Activated CD4-positive, alpha-beta T cell treated with anti-CD3 and anti-CD28 coated beads, Interleukin-2, Interleukin-6, amounts not matched to agents 100 ng/mL and 50 ng/mL, durations not matched to agents 16 hours and 8 hours (primary cell): ENCODE results near the gene POLA2.

Experiments used
- DNase-seq: peaks from one replicate; pipeline ENCODE4 v3.0.0-alpha.2; 2020

POLA2 gene

DNA sequence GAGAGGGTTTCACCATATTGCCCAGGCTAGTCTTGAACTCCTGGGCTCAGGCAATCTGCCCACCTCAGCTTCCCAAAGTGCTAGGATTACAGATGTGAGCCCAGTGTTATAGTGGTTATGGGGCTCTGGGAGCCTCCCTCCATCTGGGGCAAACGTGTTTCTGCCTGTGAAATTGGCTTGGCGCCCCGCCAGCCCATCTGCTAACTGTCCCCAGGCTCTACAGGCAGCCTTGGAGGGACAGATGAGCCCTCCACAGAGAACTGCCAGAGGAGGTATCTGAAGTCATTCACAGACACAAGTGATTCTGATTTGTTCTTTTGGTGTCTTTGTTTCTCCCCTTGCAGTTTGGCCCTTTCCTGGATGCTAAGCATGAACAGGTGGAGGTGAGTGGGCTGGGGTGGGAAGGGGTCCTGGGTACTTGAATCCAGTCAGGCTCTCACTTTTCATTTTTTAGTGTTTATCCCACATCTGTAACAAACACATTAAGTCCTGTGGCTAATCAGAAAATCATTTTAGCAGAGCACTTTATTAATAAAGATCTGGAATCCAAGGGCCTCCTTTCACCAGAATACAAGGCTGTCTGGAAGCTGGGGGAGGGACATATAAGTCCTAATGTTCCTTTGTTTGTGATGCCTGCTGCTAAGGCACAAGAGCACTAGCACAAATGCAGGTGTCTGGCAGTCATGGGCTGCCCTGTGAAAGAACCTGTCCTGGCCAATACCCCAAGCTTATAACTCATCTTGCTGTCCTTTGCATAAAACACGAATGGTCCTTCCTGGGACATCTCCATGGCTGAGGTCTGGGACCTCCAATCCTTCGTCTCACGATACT lies 27.2 kb downstream of the POLA2 start:
- DNase-seq: no peak

DNA sequence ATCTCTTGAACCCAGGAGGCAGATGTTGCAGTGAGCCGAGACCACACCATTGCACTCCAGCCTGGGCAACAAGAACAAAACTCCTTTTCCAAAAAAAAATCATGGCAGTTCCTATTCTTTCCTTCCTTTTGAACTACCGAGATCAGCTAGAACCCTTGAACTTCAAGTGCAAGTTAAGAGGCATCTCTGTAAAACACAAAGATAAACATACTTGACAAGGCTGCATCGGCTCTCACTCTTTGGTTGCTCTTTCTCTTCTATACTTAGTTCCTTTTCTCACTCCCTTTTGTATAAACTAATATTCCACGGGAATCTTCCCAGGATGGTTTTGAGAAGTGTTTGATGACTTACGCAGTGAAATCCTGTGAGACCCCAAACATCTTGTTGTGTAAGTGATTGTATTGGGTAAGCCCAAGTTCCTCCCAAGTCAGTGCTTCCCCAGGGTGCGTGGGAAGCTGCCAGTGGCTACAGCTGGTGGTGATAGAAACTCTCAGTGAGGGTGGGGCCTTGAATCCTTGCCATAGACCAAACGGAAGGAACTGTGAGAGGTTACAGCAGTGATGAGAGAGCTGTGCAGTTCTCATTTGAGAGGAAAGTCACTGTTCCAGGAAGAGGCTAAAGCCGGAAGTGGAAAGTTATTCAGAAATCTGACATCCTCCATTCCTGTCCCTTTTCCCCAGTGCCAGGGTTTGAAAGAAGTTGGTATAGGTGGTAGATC lies 28.8 kb downstream of the POLA2 start:
- no peak for DNase-seq

DNA sequence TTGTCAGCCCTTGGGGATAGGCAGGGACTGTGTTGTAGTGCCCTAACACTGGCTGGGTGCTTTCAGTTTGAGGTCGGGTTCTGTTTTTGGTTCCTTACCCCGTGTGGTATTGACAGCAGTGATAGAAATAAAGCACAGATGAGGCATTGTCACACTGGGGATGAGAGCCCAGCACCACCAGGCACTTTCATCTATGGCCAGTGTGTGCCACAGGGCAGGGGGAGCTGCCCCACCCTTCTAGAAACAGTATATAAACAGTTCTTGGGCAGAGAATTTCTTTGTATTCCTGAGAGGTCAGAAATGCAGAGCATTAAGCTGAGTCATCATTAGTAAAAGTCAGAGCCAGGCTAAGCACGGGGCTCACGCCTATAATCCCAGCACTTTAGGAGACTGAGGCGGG lies 29.9 kb downstream of the POLA2 start:
- DNase-seq: no peak

DNA sequence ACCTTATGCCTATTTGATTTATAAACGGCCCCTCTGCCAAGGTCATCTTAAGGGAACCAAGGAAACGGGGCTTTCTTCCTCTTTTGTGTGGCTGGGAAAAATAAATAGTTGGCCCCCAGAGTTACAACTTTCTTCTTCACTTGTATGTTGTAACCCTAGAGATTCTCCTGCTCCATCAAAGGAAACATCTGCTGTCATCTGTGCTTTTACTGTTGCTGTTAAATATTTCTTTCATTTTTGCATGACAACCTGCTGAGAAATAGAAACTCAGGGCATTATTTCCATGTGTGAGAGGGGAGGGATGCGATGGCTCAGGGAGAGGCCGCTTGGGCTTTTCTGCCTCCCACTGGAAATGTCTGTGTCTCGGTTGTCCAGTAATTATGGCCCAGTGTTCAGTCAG lies 31.1 kb downstream of the POLA2 start:
- DNase-seq: no peak

DNA sequence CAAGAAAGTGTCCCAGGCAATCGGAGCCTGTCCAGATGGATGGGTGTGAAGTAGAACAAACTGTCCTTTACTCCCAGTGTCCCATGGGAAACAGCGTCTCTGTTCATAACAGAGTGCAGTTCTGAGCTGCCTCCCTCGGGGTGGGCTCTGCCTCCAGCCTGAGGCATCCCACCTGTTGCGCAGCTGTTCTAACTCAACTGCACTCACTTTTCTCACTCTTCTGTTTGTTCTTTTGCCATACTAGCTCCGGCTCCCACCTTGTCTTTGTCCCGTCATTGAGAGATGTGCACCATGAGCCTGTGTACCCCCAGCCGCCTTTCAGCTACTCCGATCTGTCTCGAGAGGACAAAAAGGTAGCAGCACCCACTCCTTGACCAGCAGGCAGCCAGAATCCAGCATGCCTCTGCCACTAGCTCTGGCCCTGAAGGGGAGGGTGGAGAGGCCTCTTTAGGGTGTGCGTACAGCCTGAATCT lies 32.2 kb downstream of the POLA2 start:
- no peak for DNase-seq

DNA sequence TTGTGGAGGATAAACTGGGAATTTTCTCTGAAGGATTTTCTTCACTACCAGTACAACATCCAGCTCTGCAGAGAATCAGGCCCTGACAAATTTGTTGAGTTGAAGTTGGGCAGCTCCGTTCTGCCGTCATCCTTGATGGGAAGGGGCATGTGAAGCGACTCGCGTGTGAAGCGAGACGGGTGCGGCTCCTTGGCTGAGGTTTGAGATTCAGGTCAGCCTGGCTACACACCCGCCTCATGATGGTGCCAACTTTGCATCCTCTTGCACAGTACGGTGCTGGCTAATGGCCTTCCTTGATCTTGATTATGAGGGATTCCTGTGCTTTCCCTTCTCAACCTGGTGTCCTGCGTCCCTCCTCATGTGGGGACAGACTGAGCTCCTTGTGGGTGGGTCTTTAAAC lies 33.2 kb downstream of the POLA2 start:
- no peak for DNase-seq

DNA sequence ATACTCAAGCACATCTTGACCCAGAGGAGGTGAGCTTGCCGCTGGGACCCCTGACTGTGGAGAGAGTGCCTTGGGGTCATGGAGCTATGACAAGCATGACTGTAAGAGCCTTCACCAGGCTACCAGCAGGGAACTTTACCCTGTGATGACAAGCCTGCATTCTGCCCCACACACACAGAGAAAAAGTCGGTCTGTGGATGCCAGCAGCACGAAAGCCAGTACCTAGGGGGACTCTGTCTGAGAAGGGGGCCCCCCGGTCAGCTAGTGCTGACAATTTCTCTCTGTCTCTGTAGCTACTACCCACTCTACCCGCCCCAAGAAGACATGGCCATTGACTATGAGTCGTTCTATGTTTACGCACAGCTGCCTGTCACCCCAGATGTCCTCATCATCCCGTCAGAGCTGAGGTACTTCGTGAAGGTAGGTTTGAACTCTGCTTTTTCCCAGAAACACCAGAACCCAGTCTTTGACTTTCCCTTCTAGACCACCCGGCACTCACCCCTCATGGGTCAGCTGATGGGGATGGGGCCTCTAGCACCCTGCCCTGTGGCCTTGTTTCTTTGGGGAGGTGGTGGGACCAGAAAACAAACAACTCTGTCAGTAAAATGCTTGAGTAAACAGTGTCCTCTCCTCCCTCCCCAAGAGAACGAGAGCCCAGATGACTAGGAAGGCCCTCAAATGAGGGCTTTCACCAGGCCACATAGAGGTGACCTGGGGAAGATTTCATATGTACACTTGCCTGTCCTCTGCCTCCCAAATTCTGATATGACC lies 34.0 kb downstream of the POLA2 start:
- DNase-seq: no peak

DNA sequence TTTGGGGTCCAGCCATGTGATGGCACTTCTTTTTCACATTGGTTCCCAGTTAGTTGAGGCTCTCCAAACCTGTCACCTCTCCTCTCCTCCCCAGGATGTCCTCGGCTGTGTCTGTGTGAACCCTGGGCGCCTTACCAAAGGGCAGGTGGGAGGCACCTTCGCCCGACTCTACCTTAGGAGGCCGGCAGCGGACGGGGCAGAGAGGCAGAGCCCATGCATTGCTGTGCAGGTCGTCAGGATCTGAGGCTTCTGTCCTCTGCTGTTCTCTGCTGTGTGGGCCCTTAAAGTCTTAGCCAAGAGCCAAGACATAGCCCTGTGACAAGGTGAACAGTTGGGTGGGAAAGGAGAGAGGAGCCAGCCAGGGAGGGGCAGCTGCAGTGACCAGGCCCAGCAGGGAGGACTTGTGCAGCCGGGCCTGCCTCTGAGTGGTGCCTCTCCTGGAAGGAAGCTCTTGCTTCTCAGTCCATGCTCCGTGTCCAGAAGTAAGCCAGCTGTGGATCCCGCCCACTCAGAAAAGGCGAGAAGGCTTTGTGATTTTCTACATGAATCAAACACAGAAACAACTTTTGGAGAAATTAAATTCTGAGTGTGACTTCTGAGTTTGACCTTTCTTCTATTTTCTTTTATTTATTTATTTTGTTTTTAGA lies 35.4 kb downstream of the POLA2 start:
- no peak for DNase-seq

DNA sequence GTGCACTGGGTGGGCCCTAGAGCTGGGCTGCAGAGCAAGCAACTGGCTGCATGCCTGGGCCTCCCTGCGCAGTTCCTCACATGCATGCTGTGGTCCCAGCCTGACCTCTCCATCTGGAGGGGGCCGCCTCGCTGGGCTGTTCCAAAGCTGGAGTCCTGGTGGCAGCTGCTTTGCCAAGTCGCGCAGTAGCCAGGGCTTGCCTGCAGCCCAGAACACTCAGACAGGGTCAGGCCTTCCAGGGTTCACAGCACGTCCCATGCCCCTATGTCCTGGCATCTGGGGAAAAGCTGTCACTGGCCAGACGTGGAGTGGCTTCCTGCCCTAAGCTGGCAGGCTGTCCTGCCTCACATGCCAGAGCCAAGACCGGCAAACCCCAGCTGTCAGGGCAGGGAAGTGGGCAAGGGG lies 36.4 kb downstream of the POLA2 start:
- DNase-seq: no peak

DNA sequence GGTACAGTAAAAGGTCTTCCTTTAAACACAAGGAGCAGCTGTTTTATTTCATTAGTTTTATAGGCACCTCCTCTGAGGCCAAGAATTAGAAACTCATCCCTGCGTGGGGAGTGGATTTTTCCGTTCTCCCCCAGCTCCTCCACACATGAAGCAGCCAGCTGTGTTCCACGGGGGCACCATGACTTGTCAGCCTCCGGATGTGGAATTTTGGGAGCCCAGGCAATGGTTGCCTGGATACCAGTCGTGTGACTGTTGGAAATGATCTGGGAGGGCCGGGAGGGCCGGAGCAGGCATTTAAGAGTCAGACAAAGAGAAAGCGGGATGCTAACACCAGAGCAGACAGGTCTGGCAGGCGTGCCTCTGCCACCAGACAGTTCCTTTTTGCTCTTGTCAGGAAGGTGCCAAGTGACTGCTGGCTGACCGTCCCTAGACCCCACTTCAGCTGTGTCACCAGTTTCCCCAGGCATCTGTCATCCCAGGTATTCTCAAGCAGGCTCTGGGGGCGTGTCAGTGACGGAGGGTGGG lies 37.0 kb downstream of the POLA2 start:
- no peak for DNase-seq

DNA sequence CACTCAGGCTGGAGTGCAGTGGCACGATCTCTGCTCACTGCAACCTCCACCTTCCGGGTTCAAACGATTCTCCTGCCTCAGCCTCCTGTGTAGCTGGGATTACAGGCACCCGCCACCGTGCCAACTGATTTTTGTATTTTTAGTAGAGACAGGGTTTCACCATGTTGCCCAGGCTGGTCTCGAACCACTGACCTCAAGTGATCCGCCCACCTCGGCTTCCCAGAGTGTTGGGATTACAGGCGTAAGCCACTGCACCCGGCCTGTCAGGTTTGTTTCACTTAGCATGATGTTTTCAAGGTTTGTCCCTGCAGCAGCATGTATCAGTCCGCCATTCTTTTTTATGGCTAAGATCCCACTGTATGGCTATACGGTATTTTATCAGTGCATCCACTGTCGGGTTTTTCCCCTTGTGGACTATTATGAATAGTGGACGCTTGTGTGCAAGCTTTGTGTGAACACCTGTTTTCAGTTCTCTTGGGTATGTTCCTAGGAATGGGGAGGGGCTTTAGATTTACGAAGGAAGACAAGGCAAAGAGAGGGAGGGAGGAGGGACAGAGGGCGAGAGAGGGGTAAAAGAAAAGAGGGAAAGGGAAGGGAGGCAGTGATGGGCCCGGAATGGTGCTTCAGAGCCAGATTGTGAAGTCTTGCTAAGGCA lies 39.0 kb downstream of the POLA2 start:
- DNase-seq: no peak

DNA sequence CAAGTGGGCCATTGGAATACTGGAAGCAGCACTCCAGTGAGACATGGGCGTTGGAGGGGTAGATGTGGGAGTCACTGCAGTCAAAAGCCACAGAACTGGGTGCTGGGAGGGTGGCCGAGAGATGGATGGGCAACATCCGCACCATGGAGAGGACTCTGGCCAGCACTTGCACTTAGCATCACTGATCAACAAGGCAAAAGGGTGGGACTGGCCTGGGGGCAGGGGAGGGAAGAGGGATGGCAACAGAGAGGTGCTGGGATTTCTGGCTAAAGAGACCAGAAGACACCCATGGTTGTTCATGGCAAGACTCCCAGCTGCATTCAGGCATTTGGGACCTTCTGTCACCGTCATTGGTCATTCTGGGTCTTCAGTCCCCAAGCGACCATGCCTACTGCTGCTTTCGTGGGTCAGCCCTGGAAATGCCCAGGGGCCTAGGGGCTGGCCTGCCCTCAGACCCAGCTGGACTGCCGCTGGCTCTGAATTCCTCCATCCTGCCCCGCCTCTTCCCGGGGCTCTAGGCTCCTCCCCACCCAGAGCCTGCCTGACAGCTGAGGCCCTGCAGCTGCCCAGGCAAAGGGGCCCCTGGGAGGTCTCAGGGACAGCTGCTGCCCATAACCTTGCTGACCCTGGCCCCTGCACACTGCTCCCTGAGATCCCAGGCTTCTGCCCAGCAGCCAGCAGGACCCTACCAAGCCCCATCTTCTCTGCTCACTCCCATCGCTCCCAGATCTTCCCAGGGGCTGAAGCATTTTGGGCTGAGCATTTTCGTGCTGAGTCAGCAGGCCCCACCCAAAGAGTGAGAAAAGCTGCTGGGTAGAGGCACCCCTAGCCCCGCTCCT lies 39.9 kb downstream of the POLA2 start:
- DNase-seq: no peak

DNA sequence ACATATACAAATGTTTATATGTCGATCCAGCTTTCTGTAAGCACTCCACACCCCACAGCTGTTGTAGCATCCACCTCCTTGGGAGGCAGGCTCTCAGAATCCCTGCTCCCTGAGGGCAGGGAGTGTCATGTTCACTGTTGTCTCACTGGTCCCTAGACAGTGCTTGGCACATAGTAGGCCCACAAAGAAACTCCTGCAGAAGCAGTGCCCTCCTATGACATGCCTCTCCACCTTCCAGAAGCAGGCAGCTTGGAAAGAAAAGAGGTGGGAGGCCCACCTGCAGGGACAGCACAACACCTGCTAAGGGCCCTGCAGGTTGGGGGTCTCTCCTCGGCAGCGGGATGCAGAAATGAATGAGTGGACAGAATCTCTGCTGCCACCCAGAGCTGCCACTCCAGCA lies 41.8 kb downstream of the POLA2 start:
- DNase-seq: no peak

DNA sequence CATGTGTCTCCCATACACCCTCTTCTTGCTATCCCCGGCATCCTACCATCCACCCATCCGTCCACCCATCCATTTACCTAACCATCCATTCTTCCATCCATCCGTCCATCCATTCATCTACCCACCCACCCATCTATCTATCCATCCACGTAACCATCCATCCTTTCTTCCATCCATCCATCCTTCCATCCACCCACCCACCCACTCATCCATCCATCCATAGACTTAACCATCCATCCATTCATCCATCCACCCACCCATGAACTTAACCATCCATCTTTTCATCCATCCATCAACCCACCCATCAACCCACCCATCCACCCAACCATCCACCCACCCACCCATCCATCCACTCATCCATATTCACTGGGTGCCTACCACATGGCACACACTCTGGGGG lies 42.3 kb downstream of the POLA2 start:
- no peak for DNase-seq

DNA sequence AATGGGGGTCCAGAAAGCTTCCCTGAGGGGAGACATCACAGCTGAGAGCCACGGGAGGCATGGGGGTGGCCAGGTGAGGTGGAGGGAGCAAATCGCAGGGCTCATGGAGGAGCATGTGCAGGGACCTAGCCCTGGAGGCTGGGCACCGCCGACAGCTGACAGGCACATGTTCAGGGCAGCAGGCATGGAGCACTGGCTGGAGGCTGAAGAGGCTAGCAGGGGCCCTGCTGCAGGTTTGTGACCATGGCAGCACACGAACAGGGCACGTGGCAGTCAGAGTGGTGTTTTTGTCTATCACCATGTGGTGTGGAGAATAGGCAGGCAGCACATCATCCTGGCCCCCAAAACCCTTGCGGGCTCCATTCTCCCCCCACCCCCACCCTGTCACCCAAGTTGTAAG lies 42.9 kb downstream of the POLA2 start:
- no peak for DNase-seq

DNA sequence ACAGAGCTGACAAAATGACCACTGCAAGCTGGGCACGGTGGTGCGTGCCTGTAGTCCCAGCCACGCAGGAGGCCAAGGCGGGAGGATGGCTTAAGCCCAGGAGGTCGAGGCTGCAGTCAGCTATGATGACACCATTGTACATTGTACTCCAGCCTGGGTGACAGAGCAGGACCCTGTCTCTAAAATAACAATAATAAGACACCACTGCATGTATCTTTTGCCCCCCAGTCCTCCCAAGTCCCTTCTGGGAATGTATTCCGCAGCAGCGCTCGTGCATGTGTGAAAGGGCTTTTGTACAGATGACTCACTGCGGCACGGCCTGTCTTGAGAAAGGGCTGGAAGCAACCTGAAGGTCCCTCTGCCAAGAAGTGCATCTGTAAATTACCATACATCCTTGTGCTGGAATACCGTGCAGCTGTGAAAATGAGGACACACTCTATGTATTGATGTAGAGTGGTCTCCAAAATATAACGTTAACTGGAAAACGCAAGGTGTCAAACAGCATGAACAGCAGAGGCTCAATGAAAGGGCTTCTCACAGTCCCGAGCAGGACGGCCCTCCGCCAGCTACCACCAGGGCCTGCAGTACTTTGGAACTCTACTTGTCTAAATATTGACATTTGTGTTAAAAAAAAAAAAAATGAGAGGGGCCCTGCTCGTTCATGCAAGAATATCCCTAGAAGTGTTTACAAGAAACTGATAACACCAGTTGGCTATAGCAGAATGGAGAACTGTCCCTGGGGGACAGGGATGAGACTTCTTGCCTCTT lies 43.9 kb downstream of the POLA2 start:
- no peak for DNase-seq

DNA sequence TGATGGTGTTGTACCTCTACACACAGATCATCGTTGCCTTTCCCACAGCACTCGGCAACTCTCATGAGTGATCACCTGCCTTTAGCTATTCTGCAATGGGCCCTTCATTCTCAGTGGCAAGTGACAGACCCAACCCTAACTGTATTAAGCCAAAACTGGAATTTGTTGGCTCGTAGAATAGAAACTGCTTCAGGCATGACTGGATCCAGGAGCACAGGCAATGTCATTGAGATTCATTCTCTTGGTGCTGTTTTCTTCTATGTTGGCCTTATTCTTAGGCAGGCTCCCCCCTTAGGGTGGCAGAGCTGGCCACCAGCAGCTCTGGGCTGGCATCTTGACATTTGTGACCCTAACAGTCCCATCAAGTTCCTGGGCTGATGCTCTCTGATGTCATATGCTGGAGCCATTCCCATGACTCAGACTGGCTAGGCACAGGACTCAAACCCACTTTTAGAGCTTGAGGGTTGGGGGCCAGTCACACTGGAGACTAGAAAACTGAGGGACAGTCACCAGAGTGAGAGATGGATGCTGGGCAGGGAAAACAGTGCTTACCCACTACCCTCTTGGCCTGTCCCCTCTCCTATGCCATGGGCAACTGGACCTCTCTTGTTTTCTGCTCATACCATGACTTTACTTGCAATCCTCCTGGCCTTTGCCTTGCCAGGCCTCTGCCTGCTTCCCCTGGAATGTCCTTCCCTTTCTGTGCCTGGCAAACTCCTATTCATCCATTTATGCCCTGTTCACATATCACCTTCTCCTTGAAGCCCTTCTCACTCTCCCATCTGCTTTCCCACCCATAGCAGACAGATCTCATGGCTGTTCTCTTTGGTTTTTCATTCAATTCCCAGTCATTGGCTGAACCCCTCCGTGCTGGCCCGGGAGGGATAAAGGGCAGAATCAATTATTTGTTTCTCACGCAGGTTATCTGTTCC lies 45.8 kb downstream of the POLA2 start:
- DNase-seq: no peak

DNA sequence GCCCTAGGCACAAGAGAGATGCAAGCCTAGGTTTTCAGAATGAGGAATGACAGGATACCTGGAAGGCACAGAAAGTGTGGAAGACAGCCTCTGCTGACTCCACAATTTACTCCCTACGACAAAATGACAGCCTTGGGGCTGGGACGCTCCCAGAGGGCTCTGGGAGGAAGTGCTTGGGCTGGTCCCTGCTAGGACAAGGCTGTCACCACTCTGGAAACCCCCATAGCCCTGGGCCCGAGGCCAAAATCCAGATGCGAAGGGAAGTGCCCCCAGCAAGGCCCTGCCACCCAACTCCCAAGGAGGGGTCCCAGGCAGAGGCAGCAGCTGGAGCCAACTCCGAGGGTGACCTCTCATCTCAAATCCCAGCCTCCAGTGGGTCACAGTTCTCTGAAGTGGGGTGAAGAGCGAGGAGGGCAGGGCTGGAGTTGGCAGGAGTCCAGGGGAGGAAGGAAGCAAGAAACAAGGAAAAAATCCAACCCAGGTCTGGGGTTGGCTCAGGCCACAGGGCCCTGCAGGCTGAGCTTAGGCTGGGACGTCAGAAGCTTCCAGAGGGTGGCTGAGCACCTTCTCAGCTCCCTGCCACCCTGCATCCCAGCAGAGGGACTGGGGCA lies 46.6 kb downstream of the POLA2 start:
- no peak for DNase-seq

DNA sequence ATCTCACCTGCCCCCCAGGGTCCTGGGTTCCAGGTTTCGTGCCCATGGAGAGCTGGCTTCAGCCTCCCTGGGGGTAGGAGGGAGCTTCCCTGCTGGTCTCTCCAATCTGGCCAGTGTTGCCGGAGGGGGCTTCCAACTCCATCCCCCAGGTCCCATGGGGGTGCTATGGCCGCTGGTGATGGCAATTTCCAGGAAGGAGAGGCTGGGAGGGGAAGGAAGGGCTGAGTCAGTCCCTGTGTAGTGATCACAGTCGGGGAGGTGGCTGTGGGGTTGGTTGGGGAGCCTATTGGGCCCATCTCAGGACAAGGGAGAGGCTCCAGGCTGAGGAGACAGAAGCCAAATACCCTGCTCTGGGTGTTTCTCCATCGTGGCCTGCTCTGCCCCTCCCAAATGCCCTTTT lies 47.2 kb downstream of the POLA2 start:
- no peak for DNase-seq
